Endothelial cell (in vitro differentiated cells): ENCODE results near the gene MEG3. TPM values are rescaled to one million over a fixed set of nuclear protein-coding genes. Genes with fewer than 3 reads are reported as not detected.

Experiments used
- DNase-seq: peaks from one replicate; pipeline ENCODE4 v3.0.0; 2021; ENCODE audit warnings: low spot score
- H3K27ac Mint-ChIP-seq: one replicate; pipeline ENCODE4 v1.8.0; 2021; ENCODE audit warnings: mixed read lengths, inconsistent platforms; ENCODE audit not compliant: unreplicated experiment
- H3K27me3 Mint-ChIP-seq: one replicate; pipeline ENCODE4 v1.8.0; 2021; ENCODE audit warnings: mild to moderate bottlenecking, moderate library complexity, mixed read lengths, inconsistent platforms; ENCODE audit not compliant: unreplicated experiment
- H3K36me3 Mint-ChIP-seq: one replicate; pipeline ENCODE4 v1.8.0; 2021; ENCODE audit warnings: mild to moderate bottlenecking, low read depth, mixed read lengths, inconsistent platforms; ENCODE audit not compliant: unreplicated experiment
- H3K4me1 Mint-ChIP-seq: one replicate; pipeline ENCODE4 v1.8.0; 2021; ENCODE audit warnings: mild to moderate bottlenecking, mixed read lengths, inconsistent platforms; ENCODE audit not compliant: unreplicated experiment
- H3K4me3 Mint-ChIP-seq: one replicate; pipeline ENCODE4 v1.8.0; 2021; ENCODE audit warnings: mild to moderate bottlenecking, mixed read lengths, inconsistent platforms; ENCODE audit not compliant: unreplicated experiment
- H3K9me3 Mint-ChIP-seq: one replicate; pipeline ENCODE4 v1.8.0; 2021; ENCODE audit warnings: mixed read lengths, inconsistent platforms; ENCODE audit not compliant: unreplicated experiment
- total RNA-seq: library from RNA; stranded (reverse); fragmentation: NEBNext Ultra II Directional; extraction: Animal tissue kit (Norgen Biotek cat#: 25700); gene quantifications from one replicate; pipeline ENCODE4 v1.2.1, GENCODE V29; 2021; ENCODE audit not compliant: unreplicated experiment
- TF ChIP-seq, protein P1 (sequence below): fragments of 200-600 bp; sonication (generic); IDR thresholded peaks from one replicate; pipeline ENCODE4 v1.5.0; 2021; ENCODE audit warnings: antibody characterized with exemption; ENCODE audit not compliant: unreplicated experiment

Gene MEG3
- total RNA-seq, 1 donor from 2014 or later = not detected

DNA sequence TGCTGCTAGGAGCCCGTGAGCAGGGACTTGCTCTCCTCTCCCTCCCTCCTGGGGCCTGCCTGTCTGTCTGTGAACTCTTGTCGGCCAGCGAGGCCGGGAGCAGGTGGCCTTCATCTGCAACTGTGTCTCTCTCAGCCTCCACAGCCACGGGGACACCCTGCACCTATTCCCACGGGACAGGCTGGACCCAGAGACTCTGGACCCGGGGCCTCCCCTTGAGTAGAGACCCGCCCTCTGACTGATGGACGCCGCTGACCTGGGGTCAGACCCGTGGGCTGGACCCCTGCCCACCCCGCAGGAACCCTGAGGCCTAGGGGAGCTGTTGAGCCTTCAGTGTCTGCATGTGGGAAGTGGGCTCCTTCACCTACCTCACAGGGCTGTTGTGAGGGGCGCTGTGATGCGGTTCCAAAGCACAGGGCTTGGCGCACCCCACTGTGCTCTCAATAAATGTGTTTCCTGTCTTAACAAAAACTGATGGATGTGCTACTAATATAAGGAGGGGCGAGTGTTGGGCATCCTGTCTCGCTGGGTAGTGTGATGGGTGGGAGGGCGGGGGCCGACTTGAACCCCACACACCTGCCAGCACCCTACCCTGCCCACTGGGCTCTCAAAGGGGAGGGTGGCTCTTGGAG is 34.8 kb downstream of the MEG3 start:
- TF ChIP-seq, protein P1, sequence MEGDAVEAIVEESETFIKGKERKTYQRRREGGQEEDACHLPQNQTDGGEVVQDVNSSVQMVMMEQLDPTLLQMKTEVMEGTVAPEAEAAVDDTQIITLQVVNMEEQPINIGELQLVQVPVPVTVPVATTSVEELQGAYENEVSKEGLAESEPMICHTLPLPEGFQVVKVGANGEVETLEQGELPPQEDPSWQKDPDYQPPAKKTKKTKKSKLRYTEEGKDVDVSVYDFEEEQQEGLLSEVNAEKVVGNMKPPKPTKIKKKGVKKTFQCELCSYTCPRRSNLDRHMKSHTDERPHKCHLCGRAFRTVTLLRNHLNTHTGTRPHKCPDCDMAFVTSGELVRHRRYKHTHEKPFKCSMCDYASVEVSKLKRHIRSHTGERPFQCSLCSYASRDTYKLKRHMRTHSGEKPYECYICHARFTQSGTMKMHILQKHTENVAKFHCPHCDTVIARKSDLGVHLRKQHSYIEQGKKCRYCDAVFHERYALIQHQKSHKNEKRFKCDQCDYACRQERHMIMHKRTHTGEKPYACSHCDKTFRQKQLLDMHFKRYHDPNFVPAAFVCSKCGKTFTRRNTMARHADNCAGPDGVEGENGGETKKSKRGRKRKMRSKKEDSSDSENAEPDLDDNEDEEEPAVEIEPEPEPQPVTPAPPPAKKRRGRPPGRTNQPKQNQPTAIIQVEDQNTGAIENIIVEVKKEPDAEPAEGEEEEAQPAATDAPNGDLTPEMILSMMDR = no peak
- Mint-ChIP-seq H3K4me1 (no peaks in the 10 kb centered on the region), H3K4me3 (no peak overlapping the region), H3K36me3 (no peaks in the 10 kb centered on the region), H3K9me3 (no peaks in the 10 kb centered on the region), H3K27me3 (peaks cover 1% of the 10 kb centered on the region), H3K27ac (no peak overlapping the region)
- no peak for DNase-seq

GRCh38 chr14:100861188-100861936 is 35.4 kb downstream of the MEG3 start:
- no peak overlapping the region for H3K27ac Mint-ChIP-seq
- TF ChIP-seq, protein P1 = no peak
- H3K27me3 Mint-ChIP-seq = peaks cover 1% of the 10 kb centered on the region
- H3K36me3 Mint-ChIP-seq = no peaks in the 10 kb centered on the region
- no peak overlapping the region for H3K4me3 Mint-ChIP-seq
- no peaks in the 10 kb centered on the region for H3K9me3 Mint-ChIP-seq
- no peaks in the 10 kb centered on the region for H3K4me1 Mint-ChIP-seq
- DNase-seq = no peak

DNA sequence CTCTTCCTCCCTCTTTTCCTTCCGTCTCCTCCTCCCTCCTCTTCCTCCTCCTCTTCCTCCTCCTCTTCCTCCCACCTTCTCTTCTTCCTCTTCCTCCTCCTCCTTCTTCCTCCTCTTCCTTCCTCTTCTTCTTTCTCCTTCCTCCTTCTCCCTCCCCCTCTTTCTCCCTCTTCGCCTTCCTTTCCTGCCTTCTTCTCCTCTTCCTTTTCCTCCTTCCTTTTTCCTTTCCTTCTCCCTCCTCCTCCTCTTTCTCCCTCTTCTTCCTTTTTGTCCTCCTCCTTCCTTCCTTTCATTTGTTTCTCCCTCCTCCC is 36.0 kb downstream of the MEG3 start:
- Mint-ChIP-seq H3K27ac (no peak overlapping the region), H3K4me1 (no peaks in the 10 kb centered on the region), H3K4me3 (no peak overlapping the region), H3K27me3 (peaks cover 1% of the 10 kb centered on the region), H3K36me3 (no peaks in the 10 kb centered on the region), H3K9me3 (no peaks in the 10 kb centered on the region)
- no peak for DNase-seq
- TF ChIP-seq, protein P1 = no peak

DNA sequence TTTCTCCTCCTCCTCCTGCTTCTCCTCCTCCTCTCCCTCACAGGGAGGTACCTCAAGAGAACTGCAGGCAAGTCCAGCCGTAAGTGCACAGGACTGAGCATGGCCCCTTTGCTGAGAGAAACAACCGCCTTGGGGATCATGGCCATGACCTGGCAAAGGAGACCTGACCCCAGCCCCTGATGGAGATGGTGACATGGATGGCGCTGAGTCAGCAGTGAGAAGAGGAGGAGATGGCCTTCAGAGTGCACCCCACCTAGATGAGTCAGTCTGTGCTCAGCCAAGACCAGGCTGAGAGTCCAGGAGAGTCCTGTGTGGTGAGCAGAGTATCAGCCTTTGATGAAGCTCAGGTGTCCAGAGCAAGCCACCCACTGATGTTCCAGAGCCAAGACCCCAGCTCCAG is 36.4 kb downstream of the MEG3 start:
- Mint-ChIP-seq H3K4me3 (no peak overlapping the region), H3K4me1 (no peaks in the 10 kb centered on the region), H3K36me3 (no peaks in the 10 kb centered on the region), H3K9me3 (no peaks in the 10 kb centered on the region), H3K27ac (no peak overlapping the region), H3K27me3 (peaks cover 1% of the 10 kb centered on the region)
- TF ChIP-seq, protein P1 = no peak
- DNase-seq = no peak

DNA sequence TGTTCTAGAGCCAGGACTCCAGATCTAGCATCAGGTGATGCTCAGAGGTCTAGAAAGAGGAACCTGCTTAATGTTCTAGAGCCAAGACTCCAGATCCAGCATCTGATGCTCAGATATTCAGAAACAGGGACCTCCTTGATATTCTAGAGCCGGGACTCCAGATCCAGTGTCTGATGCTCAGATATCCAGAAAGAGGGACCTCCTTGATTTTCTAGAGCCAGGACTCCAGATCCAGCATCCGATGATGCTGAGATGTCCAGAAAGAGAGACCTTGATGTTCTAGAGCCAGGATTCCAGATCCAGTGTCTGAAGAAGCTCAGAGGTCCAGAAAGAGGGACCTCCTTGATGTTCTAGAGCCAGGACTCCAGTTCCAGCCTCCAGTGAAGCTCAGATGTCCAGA is 36.9 kb downstream of the MEG3 start:
- no peak overlapping the region for H3K4me3 Mint-ChIP-seq
- H3K4me1 Mint-ChIP-seq = no peaks in the 10 kb centered on the region
- H3K36me3 Mint-ChIP-seq = no peaks in the 10 kb centered on the region
- no peak for DNase-seq
- no peak overlapping the region for H3K27ac Mint-ChIP-seq
- no peaks in the 10 kb centered on the region for H3K9me3 Mint-ChIP-seq
- H3K27me3 Mint-ChIP-seq = peaks cover 1% of the 10 kb centered on the region
- TF ChIP-seq, protein P1 = no peak
